HepG2 (cell line): ENCODE results near the gene SIT1. TPM values are rescaled to one million over a fixed set of nuclear protein-coding genes. Genes with fewer than 3 reads are reported as not detected.

Experiments
- E2F1 ChIP-seq: sonication (generic); formaldehyde crosslinking; IDR thresholded peaks from 2 replicates; pipeline ENCODE4 v1.5.0; 2020; ENCODE audit warnings: missing genetic modification reagents
- EED ChIP-seq: sonication (generic); formaldehyde crosslinking; IDR thresholded peaks from 2 replicates; pipeline ENCODE4 v1.5.0; 2020; ENCODE audit warnings: mild to moderate bottlenecking, missing genetic modification reagents
- GLMP ChIP-seq: sonication (generic); formaldehyde crosslinking; IDR thresholded peaks from 2 replicates; pipeline ENCODE4 v1.9.0; 2021; ENCODE audit warnings: missing genetic modification reagents, mild to moderate bottlenecking, borderline replicate concordance
- MTA1 ChIP-seq: sonication (generic); formaldehyde crosslinking; IDR thresholded peaks from 2 replicates; pipeline ENCODE4 v1.4.0; 2020; ENCODE audit warnings: missing genetic modification reagents, mild to moderate bottlenecking, borderline replicate concordance
- MXI1 ChIP-seq: IDR thresholded peaks from 3 replicates; pipeline ENCODE4 v1.6.1; 2012; ENCODE audit warnings: low read depth, low read length, inconsistent platforms, borderline replicate concordance
- ZFP41 ChIP-seq: sonication (generic); formaldehyde crosslinking; IDR thresholded peaks from 2 replicates; pipeline ENCODE4 v1.4.0; 2020; ENCODE audit warnings: mild to moderate bottlenecking, missing genetic modification reagents, borderline replicate concordance
- ZNF207 ChIP-seq: fragments of 450-650 bp; IDR thresholded peaks from 2 replicates; pipeline ENCODE4 v1.6.1; 2016; ENCODE audit warnings: antibody characterized with exemption, borderline replicate concordance
- polyA plus RNA-seq, 8 experiments: library from polyadenylated mRNA; depleted of rRNA in 3 of 8; stranded (reverse) in 7 of 8; unstranded in 1 of 8; fragments of >200 nt; fragmentation: Illumina TruSeq in 4 of 8; extraction: Trizol in 4 of 8; gene quantifications; 2 replicates each; pipeline versions ENCODE4 v1.2.1 to v1.2.3, GENCODE V29; 2011 to 2016; ENCODE audit warnings: low read depth in 4 of 8, missing spikeins in 1 of 8, mixed read lengths in 1 of 8; ENCODE audit not compliant: insufficient read depth in 1 of 8
- total RNA-seq, 5 experiments: library from RNA; depleted of rRNA; stranded (reverse); fragments of >200 nt; fragmentation: Illumina TruSeq; extraction: Trizol; gene quantifications; 2 replicates each; pipeline ENCODE4 v1.2.3, GENCODE V29; 2016; ENCODE audit warnings: low read depth in 1 of 5
- TF ChIP-seq, protein P1 (sequence below): sonication (generic); formaldehyde crosslinking; IDR thresholded peaks from 2 replicates; pipeline ENCODE4 v1.4.0; 2020; ENCODE audit warnings: mild to moderate bottlenecking, missing genetic modification reagents
- TF ChIP-seq, protein P2 (sequence below): sonication (generic); formaldehyde crosslinking; IDR thresholded peaks from 2 replicates; pipeline ENCODE4 v1.9.0; 2021; ENCODE audit warnings: missing genetic modification reagents, borderline replicate concordance
- TF ChIP-seq, protein P3 (sequence below): IDR thresholded peaks from 2 replicates; pipeline ENCODE4 v1.6.1; 2012; ENCODE audit warnings: low read depth, low read length, improper control_type of control experiment
- TF ChIP-seq, protein P4 (sequence below): sonication (generic); formaldehyde crosslinking; IDR thresholded peaks from 2 replicates; pipeline ENCODE4 v1.8.0; 2022; ENCODE audit warnings: missing genetic modification reagents, mild to moderate bottlenecking, inconsistent platforms, borderline replicate concordance
- TF ChIP-seq, protein P5 (sequence below): sonication (generic); formaldehyde crosslinking; conservative IDR thresholded peaks from 2 replicates; pipeline ENCODE4 v1.8.0; 2022; ENCODE audit warnings: mild to moderate bottlenecking, moderate library complexity, missing genetic modification reagents

SIT1 gene
- total and polyA plus RNA-seq, 2 of the 13 experiments (the other 11 are each of a cell fraction or from before 2014, with no cell fraction given): 0.09 to 6.7 TPM

GRCh38 chr9:35603986-35604577 is 46.6 kb downstream of the SIT1 start (continued):
- TF ChIP-seq MXI1: peak; percentile 85; the same call in 1 of the 3 replicates
- TF ChIP-seq MTA1 (CRISPR knock-in tag): 0 out of 2 replicates have a peak, but pooled peaks have one; percentile 54
- TF ChIP-seq, protein P1, sequence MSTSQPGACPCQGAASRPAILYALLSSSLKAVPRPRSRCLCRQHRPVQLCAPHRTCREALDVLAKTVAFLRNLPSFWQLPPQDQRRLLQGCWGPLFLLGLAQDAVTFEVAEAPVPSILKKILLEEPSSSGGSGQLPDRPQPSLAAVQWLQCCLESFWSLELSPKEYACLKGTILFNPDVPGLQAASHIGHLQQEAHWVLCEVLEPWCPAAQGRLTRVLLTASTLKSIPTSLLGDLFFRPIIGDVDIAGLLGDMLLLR (CRISPR knock-in tag): peak; percentile 53; the same call in 1 of the 2 replicates
- TF ChIP-seq, protein P2, sequence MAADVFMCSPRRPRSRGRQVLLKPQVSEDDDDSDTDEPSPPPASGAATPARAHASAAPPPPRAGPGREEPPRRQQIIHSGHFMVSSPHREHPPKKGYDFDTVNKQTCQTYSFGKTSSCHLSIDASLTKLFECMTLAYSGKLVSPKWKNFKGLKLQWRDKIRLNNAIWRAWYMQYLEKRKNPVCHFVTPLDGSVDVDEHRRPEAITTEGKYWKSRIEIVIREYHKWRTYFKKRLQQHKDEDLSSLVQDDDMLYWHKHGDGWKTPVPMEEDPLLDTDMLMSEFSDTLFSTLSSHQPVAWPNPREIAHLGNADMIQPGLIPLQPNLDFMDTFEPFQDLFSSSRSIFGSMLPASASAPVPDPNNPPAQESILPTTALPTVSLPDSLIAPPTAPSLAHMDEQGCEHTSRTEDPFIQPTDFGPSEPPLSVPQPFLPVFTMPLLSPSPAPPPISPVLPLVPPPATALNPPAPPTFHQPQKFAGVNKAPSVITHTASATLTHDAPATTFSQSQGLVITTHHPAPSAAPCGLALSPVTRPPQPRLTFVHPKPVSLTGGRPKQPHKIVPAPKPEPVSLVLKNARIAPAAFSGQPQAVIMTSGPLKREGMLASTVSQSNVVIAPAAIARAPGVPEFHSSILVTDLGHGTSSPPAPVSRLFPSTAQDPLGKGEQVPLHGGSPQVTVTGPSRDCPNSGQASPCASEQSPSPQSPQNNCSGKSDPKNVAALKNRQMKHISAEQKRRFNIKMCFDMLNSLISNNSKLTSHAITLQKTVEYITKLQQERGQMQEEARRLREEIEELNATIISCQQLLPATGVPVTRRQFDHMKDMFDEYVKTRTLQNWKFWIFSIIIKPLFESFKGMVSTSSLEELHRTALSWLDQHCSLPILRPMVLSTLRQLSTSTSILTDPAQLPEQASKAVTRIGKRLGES: no peak
- TF ChIP-seq, protein P3, sequence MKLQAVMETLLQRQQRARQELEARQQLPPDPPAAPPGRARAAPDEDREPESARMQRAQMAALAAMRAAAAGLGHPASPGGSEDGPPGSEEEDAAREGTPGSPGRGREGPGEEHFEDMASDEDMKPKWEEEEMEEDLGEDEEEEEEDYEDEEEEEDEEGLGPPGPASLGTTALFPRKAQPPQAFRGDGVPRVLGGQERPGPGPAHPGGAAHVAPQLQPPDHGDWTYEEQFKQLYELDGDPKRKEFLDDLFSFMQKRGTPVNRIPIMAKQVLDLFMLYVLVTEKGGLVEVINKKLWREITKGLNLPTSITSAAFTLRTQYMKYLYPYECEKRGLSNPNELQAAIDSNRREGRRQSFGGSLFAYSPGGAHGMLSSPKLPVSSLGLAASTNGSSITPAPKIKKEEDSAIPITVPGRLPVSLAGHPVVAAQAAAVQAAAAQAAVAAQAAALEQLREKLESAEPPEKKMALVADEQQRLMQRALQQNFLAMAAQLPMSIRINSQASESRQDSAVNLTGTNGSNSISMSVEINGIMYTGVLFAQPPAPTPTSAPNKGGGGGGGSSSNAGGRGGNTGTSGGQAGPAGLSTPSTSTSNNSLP: 0 out of 2 replicates have a peak, but pooled peaks have one; percentile 45
- TF ChIP-seq ZFP41: no peak
- no peak for TF ChIP-seq GLMP (CRISPR knock-in tag)
- TF ChIP-seq E2F1: no peak
- no peak for TF ChIP-seq EED (CRISPR knock-in tag)
- TF ChIP-seq, protein P4, sequence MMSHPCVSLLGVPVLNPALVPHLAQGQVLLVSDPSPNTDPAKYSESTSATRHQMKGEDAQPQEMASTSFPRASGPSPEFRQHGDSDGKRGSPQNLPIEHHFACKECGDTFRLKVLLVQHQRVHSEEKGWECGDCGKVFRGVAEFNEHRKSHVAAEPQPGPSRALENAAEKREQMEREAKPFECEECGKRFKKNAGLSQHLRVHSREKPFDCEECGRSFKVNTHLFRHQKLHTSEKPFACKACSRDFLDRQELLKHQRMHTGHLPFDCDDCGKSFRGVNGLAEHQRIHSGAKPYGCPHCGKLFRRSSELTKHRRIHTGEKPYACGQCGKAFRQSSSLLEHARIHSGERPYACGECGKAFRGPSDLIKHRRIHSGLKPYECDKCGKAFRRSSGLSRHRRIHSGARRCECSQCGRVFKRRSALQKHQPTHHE (CRISPR knock-in tag): peak; percentile 83; the same call in 1 of the 2 replicates
- TF ChIP-seq, protein P5, sequence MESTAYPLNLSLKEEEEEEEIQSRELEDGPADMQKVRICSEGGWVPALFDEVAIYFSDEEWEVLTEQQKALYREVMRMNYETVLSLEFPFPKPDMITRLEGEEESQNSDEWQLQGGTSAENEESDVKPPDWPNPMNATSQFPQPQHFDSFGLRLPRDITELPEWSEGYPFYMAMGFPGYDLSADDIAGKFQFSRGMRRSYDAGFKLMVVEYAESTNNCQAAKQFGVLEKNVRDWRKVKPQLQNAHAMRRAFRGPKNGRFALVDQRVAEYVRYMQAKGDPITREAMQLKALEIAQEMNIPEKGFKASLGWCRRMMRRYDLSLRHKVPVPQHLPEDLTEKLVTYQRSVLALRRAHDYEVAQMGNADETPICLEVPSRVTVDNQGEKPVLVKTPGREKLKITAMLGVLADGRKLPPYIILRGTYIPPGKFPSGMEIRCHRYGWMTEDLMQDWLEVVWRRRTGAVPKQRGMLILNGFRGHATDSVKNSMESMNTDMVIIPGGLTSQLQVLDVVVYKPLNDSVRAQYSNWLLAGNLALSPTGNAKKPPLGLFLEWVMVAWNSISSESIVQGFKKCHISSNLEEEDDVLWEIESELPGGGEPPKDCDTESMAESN: peak; percentile 59; the same call in 1 of the 2 replicates
- TF ChIP-seq ZNF207: no peak
